HG03575 (cell line): ENCODE measurements around the gene ASS1.

Source experiments
- ATAC-seq: cut with Tn5 transposase; IDR thresholded peaks from one replicate; pipeline ENCODE4 v1.9.1; 2021; ENCODE audit not compliant: unreplicated experiment, insufficient number of reproducible peaks, low FRiP score; ENCODE audit errors: extremely low read depth

Gene ASS1

DNA sequence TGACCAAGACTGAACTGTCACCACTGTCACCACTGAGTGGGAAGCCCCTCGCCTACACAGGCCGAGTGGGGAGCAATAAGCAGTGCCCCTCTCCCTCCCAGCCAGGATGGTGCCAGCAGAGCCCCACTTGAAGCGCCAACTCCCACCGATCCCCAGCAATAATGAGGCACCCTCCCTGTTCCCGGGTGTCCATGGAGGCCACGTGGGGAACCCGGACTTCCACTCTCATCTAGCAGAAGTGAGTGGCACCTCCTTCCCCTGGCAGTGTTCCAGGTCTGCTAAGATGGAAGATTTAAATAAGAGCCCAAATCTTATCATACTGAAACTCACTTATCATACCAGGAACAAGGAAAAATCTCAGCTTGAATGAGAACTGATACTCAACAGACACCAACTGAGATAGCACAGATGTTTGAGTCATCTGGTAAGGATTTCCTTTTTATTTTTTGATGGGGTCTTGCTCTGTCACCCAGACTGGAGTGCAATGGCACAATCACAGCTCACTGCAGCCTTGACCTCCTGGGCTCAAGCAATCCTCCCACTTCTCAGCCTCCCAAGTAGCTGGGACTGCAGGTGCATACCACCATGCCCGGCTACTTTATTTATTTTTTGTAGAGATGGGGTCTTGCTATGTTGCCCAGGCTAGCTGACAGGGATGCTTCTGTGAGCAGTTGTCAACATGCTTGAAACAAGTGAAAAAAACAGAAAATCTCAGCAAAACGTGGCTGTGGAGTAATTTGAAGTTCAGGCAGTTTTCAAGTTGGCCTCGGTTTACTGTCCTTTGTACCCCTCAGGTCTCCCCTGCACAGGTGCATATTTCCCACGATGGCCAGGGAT lies 29.6 kb upstream of the ASS1 start:
- ATAC-seq, result no peak

DNA sequence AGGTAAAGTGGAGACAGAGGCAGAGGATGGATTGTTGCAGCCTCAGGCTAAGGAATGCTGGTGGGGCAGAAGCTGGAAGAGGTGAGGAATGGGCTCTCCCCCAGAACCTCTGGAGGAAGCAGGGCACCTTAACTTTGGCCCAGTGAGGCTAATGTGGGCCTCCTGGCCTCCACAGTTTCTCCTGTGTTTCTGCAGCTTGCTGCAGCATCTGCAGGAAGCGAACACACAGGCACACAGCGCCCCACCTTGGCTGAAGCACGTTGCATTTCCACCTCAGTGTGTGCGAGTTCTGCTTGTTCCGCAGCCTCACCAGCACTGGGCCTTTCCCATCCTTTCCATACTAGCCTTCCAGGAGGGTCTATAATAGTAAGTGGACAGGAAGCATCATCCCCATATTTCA lies 27.2 kb upstream of the ASS1 start:
- no peak for ATAC-seq

DNA sequence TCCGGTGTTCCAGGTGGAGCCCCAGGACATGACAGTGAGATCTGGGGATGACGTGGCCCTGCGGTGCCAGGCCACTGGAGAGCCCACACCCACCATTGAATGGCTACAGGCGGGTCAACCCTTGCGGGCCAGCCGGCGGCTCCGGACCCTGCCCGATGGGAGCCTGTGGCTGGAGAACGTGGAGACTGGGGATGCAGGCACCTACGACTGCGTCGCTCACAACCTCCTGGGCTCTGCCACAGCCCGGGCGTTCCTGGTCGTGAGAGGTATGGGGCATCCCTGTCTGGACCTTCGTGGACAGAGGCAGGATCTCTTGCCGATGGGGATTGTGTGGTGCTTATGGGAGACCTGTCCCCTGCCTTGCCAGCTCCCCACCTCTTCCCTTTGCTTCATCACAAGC lies 26.0 kb upstream of the ASS1 start:
- ATAC-seq, result no peak

DNA sequence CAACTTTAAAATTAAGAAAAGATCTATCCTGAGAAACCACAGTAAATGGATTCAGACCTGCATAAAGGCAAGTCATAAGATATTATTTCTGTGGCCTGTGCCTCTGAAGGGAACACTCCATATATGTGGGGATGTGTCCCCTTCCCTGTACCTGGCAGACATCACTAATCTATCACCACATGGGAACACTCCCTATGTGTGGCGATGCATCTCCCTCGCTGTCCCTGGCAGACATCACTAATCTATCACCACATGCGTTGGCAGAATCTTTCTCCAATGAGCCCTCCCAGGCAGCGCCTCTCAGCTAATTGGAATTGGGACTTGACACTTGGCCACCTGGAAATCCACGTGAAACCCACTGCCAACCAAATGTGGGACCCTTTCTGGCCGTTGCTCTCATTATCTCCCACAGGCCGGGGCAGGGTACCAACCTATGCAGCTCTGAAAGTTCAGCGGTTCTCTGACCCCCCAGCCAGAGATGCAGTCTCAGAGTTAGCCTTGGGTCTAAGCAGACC lies 25.2 kb upstream of the ASS1 start:
- ATAC-seq, result no peak

DNA sequence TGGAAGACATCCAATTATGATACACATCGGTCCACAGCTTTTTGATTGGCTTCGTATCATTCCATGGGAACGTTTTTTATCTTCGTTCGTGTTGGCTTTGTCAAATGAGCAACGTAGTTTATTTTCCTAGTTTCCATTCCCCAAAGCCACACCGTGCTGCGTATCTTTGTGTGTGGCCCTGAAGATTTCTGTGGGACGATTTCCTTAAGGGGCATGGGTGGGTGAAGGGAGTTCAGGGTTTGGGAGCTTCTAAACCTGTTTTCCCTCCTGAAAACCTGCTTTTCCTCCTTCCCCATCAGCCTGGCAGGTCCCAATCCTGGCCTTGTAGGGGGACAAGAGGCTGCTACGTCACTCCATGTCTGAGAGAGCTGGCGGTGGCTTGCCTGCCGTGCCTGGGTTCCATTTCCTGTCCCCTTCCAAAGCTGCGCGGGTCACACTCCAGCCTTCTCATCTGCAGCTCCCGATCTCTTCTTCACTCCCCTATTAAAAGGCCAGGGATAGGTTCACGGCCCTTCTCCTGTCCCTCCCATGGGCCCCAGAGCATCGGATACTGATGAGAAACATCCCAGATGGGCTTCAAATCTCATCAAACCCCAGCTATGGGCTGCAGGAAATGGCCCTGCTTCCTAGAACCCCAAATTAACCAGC lies 23.5 kb upstream of the ASS1 start:
- ATAC-seq, result no peak

DNA sequence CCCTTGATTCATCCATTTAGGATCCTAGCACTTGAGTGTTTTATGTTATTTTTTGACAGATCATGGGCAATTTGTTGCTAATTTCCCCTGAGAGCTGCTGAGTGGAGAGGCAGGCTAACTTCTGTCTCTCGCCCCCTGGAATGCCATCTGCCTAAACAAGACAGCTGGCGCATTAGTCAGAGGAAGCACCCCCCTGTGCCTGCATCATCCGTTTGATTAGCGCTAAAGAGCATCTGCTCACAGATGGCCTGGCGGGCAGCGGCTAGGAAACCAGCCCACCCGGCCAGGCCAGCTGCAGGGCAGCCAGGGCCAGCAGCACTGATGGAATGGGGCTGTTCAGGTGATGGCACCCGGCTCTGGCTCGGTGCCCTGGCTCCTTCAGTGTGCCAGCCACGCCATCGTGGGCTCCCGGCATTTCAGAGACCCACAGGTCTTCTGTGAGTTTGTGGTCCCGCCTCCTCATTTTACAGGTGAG lies 22.9 kb upstream of the ASS1 start:
- ATAC-seq, result no peak

DNA sequence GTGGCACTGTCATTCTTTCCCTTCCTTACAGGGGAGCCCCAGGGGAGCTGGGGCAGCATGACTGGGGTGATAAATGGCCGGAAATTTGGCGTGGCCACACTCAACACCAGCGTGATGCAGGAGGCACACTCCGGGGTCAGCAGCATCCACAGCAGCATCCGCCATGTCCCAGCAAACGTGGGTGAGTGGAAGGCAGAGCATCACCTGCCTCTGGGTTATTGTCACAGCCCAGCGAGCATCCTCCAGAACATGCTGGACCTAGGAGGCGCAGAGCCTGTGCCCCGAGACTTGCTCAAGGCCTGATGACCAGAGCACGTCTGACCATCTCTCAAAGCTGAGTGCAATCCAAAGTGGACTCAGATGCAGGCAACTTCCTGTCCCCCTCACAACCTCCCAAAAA lies 22.2 kb upstream of the ASS1 start:
- no peak for ATAC-seq

DNA sequence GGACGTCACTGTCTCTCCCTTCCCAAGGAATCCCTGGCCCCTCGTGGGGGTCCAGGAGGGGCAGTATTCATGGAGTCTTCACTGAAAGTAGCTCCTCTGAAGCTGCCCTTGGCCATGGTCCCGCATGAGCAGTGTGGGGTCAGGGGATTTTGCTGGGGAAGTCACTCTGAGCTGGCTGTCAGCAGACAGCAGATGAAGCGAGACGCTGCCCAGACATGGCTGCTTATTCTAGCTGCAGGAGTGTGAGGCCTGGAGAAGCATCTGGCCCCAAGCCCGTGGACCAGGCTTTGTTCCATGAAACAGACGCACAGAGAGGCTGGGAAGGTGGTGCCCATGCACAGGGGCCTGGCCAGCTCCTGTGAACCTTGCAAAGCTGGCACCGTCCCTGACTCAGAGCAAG lies 21.5 kb upstream of the ASS1 start:
- ATAC-seq, result no peak

DNA sequence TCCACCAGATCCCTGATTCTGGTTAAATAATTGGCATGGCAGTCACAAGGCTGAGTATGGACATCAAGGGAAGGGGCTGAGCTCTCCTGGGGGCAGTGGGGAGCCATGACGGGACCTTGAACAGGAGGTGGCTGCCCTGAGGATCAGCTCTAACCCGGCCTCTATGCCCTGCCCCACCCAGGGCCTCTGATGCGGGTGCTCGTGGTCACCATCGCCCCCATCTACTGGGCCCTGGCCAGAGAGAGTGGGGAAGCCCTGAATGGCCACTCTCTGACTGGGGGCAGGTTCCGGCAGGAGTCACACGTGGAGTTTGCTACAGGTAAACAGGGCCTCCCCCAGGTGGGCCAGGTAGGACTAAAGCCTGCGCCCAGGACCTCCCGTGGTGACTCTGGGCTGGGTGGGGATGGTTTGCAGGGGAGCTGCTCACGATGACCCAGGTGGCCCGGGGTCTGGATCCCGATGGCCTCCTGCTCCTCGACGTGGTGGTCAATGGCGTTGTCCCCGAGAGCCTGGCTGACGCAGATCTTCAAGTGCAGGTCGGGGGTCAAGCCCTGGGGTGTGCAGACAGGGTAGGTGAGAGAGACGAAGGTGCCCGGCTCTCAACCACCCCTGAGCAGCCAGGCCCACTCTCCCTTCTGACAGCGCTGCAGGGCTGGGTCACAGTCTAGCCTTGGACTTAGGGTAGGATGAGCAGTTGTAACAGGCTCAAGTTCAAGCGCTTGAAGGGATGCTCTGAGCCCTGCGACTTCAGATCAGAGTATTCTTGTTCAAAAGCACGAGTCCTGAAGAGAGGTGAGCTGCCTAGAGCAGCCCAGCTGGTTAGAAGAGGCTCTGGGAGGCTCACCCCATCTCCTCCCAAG lies 19.9 kb upstream of the ASS1 start:
- no peak for ATAC-seq

DNA sequence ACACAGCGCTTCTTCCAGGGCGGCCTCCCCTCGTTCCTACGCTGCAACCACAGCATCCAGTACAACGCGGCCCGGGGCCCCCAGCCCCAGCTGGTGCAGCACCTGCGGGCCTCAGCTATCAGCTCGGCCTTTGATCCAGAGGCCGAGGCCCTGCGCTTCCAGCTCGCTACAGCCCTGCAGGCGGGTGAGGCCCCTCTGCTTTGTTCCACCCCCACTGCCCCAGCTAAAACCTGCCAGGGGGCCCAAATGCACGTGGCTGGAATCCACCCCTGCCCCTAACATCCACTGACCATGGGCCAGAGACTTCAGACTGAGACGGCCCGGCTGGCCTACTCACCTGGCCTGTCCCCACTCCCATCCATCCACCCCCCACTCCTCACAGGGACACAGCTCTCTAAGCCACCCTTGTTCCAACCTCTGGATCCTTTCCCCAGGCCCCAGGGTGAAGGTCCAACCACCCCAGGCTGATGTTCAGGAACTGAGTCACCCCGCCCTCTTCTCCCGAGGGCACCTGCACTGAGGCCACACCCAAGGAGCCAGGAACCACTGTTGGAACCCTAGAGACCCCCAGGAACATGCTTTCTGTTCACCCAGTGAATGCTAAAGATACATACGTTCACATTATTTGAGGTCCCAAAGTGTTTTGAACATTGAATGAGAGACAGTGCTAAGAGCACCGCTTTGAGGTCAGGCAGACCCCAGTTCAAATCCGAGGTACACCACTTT lies 18.9 kb upstream of the ASS1 start:
- no peak for ATAC-seq

DNA sequence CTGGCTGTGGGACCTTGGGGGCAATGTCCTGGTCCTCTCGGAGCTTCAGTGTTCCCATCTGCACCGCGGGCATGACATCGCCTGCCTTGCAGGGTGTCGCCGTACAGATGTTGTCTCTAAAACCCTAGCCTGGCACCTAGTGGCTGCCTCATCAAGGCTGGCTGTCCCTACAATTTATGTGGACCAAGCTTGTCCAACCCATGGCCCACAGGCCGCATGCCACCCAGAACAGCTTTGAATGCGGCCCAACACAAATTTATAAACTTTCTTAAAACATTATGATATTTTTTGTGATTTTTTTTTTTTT lies 18.3 kb upstream of the ASS1 start:
- no peak for ATAC-seq

DNA sequence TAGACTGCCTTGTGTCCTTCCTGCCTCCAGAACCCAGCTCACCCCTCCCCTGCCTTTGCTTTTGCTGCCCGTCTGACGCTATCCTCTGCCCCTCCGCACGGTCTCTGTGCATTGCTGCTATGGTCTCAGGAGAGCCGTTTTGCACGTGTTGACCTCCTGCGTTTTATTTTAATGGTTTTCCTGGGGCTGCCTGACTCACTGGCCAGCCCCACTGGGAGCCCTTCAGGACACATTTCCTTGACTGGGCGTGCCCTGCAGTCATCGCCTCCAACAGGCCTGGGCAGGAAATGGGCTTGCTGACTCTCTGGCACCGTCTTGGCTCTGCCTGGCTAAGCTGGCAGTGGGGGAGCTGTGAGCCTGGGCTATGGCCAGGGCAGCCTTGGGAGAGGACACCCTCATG lies 17.9 kb upstream of the ASS1 start:
- ATAC-seq, result no peak

DNA sequence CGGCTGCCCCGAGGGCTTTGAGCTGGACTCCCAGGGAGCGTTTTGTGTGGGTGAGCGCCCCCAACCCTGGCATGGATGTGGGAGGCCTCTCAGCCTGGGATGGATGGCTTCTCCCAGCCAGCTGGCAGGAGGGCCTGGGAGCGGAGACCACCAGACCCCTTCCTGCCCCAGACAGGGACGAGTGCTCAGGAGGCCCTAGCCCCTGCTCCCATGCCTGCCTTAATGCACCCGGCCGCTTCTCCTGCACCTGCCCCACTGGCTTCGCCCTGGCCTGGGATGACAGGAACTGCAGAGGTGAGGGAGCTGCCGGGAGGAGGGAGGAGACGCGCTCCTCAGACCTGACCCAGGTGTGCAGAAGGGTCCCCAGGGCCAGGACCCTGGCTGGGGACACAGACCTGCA lies 17.4 kb upstream of the ASS1 start:
- no peak for ATAC-seq

DNA sequence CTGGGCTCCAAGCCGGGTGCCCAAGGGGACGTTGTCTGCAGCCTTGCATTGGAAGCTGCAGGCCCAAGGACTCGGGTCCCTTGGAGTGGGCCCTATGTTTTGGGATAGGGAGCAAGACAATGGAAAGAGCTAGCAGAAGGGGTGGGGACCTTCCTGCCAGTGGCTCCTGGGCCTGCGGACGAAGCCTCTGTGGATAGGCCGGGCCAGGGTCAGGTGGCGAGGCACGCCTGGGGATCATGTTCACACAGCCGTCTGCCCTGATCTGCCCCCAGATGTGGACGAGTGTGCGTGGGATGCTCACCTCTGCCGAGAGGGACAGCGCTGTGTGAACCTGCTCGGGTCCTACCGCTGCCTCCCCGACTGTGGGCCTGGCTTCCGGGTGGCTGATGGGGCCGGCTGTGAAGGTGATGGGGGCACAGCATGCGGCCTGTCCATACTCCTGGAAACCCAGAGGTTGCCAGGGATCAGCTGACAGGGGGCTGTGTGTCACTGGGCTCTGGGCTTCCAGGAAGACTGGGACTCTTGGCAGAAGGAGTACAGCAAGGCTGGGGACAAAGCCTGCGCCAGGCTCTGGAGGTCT lies 16.6 kb upstream of the ASS1 start:
- ATAC-seq, result no peak

DNA sequence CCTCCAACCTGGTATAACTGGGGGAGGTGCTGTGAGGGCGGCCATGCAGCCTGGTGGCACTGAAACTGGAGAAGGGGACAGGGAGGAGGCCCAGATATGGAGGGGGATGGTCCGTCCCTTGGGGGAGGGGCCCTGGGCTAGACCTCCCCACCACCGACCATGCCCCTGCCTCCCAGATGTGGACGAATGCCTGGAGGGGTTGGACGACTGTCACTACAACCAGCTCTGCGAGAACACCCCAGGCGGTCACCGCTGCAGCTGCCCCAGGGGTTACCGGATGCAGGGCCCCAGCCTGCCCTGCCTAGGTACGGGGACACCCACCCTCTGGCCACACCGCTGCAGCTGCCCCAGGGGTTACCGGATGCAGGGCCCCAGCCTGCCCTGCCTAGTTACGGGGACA lies 15.4 kb upstream of the ASS1 start:
- no peak for ATAC-seq

DNA sequence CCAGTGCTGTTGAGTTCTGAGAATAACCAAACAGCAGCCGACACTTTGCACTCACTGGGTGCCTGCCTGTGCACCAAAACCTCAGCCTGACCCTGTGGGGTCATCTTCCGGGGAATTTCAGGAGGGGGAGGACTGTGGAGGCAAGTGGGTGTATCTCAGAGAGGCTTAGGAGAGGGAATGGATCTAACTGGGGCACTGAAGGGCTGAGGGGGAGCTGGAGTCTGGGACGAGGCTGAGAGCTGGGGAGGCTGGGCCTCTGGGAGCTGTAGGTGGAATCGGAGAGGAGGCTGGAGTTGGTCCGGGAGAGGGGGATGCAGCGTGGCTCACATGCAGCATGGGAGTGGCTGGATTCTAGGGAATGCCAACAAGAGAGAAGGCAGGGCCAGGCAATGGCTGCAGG lies 14.9 kb upstream of the ASS1 start:
- ATAC-seq, result no peak

DNA sequence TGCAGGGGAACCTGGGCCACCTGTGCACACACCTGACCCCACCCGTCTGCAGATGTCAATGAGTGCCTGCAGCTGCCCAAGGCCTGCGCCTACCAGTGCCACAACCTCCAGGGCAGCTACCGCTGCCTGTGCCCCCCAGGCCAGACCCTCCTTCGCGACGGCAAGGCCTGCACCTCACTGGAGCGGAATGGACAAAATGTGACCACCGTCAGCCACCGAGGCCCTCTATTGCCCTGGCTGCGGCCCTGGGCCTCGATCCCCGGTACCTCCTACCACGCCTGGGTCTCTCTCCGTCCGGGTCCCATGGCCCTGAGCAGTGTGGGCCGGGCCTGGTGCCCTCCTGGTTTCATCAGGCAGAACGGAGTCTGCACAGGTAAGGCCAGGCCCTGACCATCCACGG lies 14.5 kb upstream of the ASS1 start:
- no peak for ATAC-seq

DNA sequence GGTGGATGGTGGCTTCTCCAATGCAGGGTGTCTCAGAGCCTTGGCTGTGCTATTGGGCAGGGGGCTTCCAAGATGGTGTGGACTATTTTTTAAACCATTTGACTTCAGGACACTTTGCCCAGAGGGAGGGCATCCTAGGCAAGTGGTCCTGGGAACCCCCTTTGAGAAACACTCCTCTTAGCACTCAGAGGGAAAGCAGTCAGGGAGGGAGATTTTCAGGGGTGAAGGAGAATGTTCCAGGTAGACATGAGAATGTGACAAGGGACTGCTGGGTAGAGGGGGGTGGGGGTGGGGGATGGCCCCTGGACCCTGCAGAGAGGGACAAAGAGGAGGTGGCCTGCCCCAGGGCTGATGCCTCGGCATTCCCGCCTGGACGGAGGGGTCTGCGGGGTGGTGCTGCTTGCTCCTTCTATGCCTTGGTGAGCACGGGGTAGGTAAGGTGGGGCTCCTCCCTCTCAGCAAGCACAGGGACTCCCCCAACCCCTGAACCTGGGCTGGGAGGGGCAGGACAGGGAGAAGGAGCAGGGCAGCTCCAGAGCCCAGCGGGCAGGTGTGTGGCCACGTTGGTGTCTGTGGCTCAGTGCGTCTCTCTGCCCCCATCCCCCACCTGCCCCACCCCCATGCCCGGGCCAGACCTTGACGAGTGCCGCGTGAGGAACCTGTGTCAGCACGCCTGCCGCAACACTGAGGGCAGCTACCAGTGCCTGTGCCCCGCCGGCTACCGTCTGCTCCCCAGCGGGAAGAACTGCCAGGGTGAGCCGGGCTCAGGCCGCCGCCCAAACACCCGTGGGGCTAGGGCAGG lies 13.8 kb upstream of the ASS1 start:
- no peak for ATAC-seq
